A549 (cell line): Measurements from ENCODE around the gene MGST2.
A peak's percentile ranks its signal among the peaks of the same experiment; 100 is the strongest.

ENCODE experiments used
- ATOH8 ChIP-seq: fragments of 250-450 bp; sonication (Bioruptor Pico); IDR thresholded peaks from 2 replicates; pipeline ENCODE4 v1.5.0; 2020; ENCODE audit warnings: low read depth, mild to moderate bottlenecking, moderate library complexity
- CHD4 ChIP-seq: fragments of 200-600 bp; sonication (generic); IDR thresholded peaks from 2 replicates; pipeline ENCODE4 v1.6.1; 2016; ENCODE audit warnings: antibody characterized with exemption, mild to moderate bottlenecking, borderline replicate concordance
- CTCF ChIP-seq: fragments of >200 bp; sonication (Bioruptor Twin); formaldehyde crosslinking; IDR thresholded peaks from 3 replicates; pipeline ENCODE4 v1.5.1; 2016
- EP300 ChIP-seq, 2 experiments: fragments of >200 bp; sonication (Bioruptor Twin); formaldehyde crosslinking; IDR thresholded peaks; 2 replicates in 1 of 2; 3 replicates in 1 of 2; pipeline ENCODE4 v1.6.1; 2016 to 2017
- MAFK ChIP-seq: fragments of 450-650 bp; IDR thresholded peaks from 2 replicates; pipeline ENCODE4 v1.6.1; 2014; ENCODE audit not compliant: partially characterized antibody
- POLR2A ChIP-seq: IDR thresholded peaks from 2 replicates; pipeline ENCODE4 v1.6.1; 2012; ENCODE audit warnings: mild to moderate bottlenecking, low read length
- REST ChIP-seq: fragments of 200-600 bp; sonication (generic); IDR thresholded peaks from 2 replicates; pipeline ENCODE4 v1.6.1; 2016; ENCODE audit warnings: antibody characterized with exemption, mild to moderate bottlenecking, moderate library complexity

- TF ChIP-seq POLR2A (no peak), MAFK (no peak), EP300 (IDR thresholded peaks at IDR 0.05) (no peak), CHD4 (no peak), CTCF (peak; percentile 39), REST (no peak), ATOH8 (CRISPR knock-in tag) (no peak)
Measured at GRCh38 chr4:139619644-139620043, 46.0 kb upstream of the MGST2 start.
